Measurements from ENCODE around the gene MPIG6B.

Gene MPIG6B

GRCh38 chr6:31758281-31758680 lies 35.1 kb downstream of the MPIG6B start:
- H3K36me3 ChIP-seq (ENCODE audit: control insufficient read depth in 2 of 2, insufficient read depth in 1 of 2, low read length in 2 of 2), result peaks cover 14 to 55% of the 10 kb centered on the region in 2 experiments; a peak in 2 of 3 replicates
- CTCF ChIA-PET, result interaction anchor here (2.2 to 3.9 kb wide), 2 partner anchors 11 to 12 kb away, joined by 10 to 33 read pairs; no protein-coding TSS in a partner anchor

DNA sequence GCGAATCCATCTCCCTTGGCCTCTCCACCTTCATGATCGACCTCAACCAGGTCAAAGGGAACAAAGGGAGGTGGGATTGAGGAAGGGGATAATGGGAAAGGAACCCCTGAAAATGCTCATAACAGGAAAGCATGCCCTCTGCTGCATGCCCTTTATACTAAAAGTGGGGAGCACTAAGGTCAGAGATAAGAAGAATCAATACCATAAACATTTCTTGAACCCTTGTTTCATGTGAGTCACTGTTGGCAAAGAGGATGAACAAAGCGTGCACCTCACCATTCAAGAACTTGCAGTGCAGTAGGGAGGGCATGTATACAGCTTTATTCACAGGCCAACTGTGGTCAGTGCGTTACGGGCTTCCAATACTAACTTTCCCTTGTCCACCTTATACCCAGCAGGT lies 37.6 kb downstream of the MPIG6B start:
- POLR2A ChIA-PET, result interaction anchor here (0.6 to 1.7 kb wide), 3 partner anchors 8 to 20 kb away, joined by 3 to 5 read pairs (median 4); partner anchors contain the start of gene VWA7
- no peak for TF ChIP-seq ZNF707 (tag by site-specific recombination; IDR thresholded peaks at IDR 0.05)
- no peak for TF ChIP-seq ZNF37A (tag by site-specific recombination; IDR thresholded peaks at IDR 0.05)
- no peak for TF ChIP-seq ZNF169 (tag by site-specific recombination; IDR thresholded peaks at IDR 0.05)
- TF ChIP-seq ZNF544 (tag by site-specific recombination; IDR thresholded peaks at IDR 0.05), result no peak
- TF ChIP-seq ZNF530 (tag by site-specific recombination; IDR thresholded peaks at IDR 0.05; ENCODE audit: low read depth), result no peak
- TF ChIP-seq ZBTB1 (tag by site-specific recombination; IDR thresholded peaks at IDR 0.05), result no peak
- TF ChIP-seq ZNF548 (tag by site-specific recombination; IDR thresholded peaks at IDR 0.05), result no peak
- no peak for TF ChIP-seq ZNF175 (tag by site-specific recombination; IDR thresholded peaks at IDR 0.05)
- no peak for TF ChIP-seq ATF2 (tag by site-specific recombination; IDR thresholded peaks at IDR 0.05; ENCODE audit: low read depth)
- TF ChIP-seq, protein P1, sequence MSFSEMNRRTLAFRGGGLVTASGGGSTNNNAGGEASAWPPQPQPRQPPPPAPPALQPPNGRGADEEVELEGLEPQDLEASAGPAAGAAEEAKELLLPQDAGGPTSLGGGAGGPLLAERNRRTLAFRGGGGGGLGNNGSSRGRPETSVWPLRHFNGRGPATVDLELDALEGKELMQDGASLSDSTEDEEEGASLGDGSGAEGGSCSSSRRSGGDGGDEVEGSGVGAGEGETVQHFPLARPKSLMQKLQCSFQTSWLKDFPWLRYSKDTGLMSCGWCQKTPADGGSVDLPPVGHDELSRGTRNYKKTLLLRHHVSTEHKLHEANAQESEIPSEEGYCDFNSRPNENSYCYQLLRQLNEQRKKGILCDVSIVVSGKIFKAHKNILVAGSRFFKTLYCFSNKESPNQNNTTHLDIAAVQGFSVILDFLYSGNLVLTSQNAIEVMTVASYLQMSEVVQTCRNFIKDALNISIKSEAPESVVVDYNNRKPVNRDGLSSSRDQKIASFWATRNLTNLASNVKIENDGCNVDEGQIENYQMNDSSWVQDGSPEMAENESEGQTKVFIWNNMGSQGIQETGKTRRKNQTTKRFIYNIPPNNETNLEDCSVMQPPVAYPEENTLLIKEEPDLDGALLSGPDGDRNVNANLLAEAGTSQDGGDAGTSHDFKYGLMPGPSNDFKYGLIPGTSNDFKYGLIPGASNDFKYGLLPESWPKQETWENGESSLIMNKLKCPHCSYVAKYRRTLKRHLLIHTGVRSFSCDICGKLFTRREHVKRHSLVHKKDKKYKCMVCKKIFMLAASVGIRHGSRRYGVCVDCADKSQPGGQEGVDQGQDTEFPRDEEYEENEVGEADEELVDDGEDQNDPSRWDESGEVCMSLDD (tag by site-specific recombination; IDR thresholded peaks at IDR 0.05), result no peak
- TF ChIP-seq PRDM1 (tag by site-specific recombination; IDR thresholded peaks at IDR 0.05), result no peak
- no peaks in the 10 kb centered on the region for H3K9me3 ChIP-seq (ENCODE audit: control insufficient read depth, insufficient read depth, low read depth, low read length)
- no peak overlapping the region for H3K4me3 ChIP-seq (ENCODE audit: low read depth, low read length)
- H3K27ac ChIP-seq (ENCODE audit: extremely low read depth, low read depth, low read length), result no peak overlapping the region
- H3K4me1 ChIP-seq (ENCODE audit: control insufficient read depth, insufficient read depth, low read length), result no peaks in the 10 kb centered on the region
- CTCF ChIA-PET, result interaction anchor here (3.9 kb wide), 1 partner anchor 9 kb away, joined by 33 read pairs; no protein-coding TSS in a partner anchor
- H3K36me3 ChIP-seq (ENCODE audit: control insufficient read depth in 2 of 2, insufficient read depth in 1 of 2, low read length in 2 of 2), result peaks cover 14 to 70% of the 10 kb centered on the region in 2 experiments; a peak in 2 of 3 replicates

More at GRCh38 chr6:31758281-31758680, 35.1 kb downstream of the MPIG6B start:
- no peaks in the 10 kb centered on the region for H3K9me3 ChIP-seq (ENCODE audit: control insufficient read depth, insufficient read depth, low read depth, low read length)
- no peak for TF ChIP-seq ZNF274 (IDR thresholded peaks at IDR 0.05; ENCODE audit: low read length)
- TF ChIP-seq ZNF274 (tag by site-specific recombination; IDR thresholded peaks at IDR 0.05; ENCODE audit: borderline replicate concordance), result no peak
- TF ChIP-seq ZNF624 (tag by site-specific recombination; IDR thresholded peaks at IDR 0.05), result no peak
- TF ChIP-seq ZNF776 (tag by site-specific recombination; IDR thresholded peaks at IDR 0.05; ENCODE audit: borderline replicate concordance), result no peak
- no peak for TF ChIP-seq ZNF658 (tag by site-specific recombination; IDR thresholded peaks at IDR 0.05)
- no peak for TF ChIP-seq ZNF10 (tag by site-specific recombination; IDR thresholded peaks at IDR 0.05)
- TF ChIP-seq ZNF24 (tag by site-specific recombination; IDR thresholded peaks at IDR 0.05), result no peak
- no peak for TF ChIP-seq ZNF843 (tag by site-specific recombination; IDR thresholded peaks at IDR 0.05)
- TF ChIP-seq KLF7 (tag by site-specific recombination; IDR thresholded peaks at IDR 0.05; ENCODE audit: borderline replicate concordance), result no peak
- no peak for TF ChIP-seq GFI1B (tag by site-specific recombination; IDR thresholded peaks at IDR 0.05)
- TF ChIP-seq ZNF23 (tag by site-specific recombination; IDR thresholded peaks at IDR 0.05; ENCODE audit: borderline replicate concordance), result no peak
- H3K4me3 ChIP-seq (ENCODE audit: low read depth, low read length), result no peak overlapping the region
- H3K4me1 ChIP-seq (ENCODE audit: control insufficient read depth, insufficient read depth, low read length), result no peaks in the 10 kb centered on the region
- no peak overlapping the region for H3K27ac ChIP-seq (ENCODE audit: extremely low read depth, low read depth, low read length)
- POLR2A ChIA-PET, result interaction anchor here (1.5 to 1.7 kb wide), 2 partner anchors 46 to 69 kb away, joined by 4 to 6 read pairs; partner anchors contain the start of gene HSPA1B
